GM21528 (cell line): ENCODE results near the gene CYB5RL.

Experiments
- ATAC-seq: cut with Tn5 transposase; IDR thresholded peaks from one replicate; pipeline ENCODE4 v1.9.1; 2021; ENCODE audit warnings: mild to moderate bottlenecking, moderate library complexity; ENCODE audit not compliant: unreplicated experiment, low FRiP score

Gene CYB5RL

GRCh38 chr1:54163051-54163450 is 36.8 kb downstream of the CYB5RL start:
- no peak for ATAC-seq

DNA sequence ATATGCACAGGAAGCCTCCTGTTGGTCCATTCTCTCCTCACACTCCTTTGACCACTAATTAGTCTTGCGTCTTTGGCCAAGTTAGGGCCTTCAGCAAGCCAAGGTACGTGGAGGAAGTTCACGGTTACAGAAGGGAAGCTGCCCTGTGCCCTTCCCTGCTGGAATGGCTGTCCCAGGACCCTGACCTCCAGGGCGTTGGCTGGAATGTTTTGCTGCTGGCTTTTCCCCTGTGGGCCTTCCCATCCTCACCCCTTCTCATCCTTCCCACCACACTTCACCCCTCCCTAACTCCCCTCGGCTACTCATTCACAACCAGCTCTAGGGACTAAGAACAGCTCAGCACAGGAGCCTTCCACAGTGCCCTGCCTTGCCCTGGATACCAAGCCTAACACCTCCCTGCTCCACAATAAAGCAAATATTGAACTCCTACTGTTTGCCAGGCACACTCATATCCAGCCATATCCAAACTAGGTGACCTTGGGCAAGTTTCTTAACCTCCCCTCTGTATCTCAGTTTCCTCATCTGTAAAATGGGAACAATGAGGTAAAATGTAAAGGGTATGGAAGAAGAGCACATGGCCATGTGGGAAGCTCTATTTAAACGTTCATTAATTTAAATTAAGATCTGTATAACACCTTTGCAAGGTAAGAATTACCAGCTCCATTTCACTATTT is 38.2 kb downstream of the CYB5RL start:
- ATAC-seq: no peak

DNA sequence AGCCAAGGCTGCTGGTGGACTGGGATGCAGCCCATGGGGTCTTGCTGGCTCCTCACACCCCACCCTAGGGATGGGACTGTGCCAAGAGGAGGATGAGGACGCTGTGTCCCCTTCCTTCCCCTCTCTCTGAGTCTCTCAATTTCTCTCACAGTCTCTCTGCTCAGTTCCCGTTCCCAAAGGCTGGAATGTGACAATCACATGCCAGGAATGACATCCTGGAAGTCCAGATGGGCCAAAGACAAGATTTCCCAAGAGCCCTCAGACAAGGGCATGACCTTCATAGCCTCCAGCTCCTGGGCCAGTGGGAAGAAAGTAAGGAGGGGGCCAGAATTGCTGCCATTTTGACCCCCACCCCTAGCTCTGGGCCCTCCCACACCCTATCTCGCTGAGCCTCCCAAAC is 39.5 kb downstream of the CYB5RL start:
- ATAC-seq: no peak

- no peak for ATAC-seq
These were observed 40.0 kb downstream of the CYB5RL start for GRCh38 chr1:54159733-54160316.

DNA sequence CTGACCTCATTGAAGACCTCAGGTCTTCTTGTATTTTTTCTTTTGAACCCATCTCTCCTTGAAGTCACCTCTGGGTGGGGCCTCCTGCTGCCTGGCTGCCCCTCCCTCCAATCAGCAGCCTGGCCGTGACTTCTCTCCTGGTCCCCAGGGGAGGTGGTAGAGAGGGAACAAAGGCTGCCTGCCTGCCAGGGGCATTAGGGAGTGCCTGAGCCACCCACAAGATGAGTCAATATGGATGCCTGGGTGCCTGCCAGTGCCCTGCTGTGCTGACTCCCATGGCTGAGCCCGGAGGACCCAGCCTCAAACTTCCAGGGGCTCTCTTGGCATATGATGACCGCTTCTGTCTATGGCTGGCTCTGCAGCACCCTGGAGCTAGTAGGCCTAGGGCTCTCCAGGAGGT is 41.8 kb downstream of the CYB5RL start:
- ATAC-seq: no peak

- no peak for ATAC-seq
These were observed 42.4 kb downstream of the CYB5RL start for GRCh38 chr1:54157401-54157800.

GRCh38 chr1:54156986-54157385 is 42.8 kb downstream of the CYB5RL start:
- no peak for ATAC-seq

- no peak for ATAC-seq
These were observed 43.6 kb downstream of the CYB5RL start for GRCh38 chr1:54156201-54156600.

DNA sequence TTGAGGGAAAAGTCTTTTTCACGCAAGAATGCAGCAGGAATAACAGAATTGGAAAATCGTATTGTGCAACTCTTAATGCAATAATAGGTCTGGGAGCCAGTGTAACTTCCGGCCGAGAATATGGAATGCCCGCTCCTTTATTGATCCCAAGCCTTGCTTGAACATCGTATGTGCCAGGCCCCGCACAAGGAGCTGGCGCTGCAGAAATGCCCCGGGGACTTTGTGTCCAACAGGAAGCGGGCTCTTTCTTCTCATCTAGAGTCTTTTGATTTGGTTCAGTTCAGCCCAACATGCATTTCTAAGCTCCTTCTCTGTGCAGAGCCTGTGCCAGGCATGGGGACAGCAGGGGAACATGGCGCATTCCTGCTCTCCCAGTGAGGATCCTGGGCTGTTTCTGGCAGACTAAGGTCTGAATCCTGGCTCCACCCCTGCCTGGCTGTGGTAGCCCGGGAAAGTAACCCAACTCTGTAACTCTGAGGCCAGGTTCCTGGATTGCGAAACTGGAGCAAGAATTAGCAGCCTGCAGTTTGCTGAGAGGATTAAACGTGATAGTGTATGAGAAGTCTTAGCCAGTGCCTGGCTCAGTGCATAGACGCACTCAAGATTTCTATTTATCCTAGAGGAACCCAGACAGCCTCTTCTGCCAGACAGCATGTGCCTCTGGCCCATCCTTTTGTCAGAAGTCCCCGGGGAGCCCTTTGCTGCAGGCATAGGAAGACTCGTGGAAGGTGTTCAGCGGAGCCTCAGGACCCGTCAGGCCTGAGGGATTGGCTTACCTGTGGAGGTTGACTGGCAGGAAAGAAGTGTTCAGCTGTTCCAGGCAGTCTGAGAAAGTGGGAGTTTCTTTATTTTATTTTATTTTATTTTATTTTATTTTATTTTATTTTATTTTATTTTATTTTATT is 46.0 kb downstream of the CYB5RL start:
- ATAC-seq: no peak

DNA sequence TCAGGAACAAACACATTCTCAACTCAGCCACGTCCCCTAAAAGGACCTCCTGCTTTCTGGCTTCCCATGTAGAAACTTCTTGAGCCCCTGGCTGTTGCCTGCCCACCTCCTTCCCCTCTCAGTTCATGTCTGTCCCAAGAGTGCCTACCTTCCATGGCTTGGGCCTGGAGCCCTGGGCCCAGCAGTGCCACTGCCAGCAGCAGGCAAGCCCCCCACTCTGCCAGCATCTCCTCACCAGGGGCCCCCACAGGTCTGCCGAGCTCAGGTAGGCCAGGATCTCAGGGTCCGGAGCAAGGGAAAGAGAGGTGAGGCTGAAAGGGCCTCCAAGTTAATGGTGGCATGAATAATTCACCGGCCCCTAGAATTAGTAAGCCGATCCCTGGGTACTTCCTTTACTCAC is 47.1 kb downstream of the CYB5RL start, which contains the start of gene CDCP2:
Gene CDCP2, minus strand, starts transcription at position 305 of the 400 bp plus-strand sequence. Its CDS starts 78 bp downstream, at position 227.
- ATAC-seq: no peak

- ATAC-seq: no peak
These were observed 48.8 kb downstream of the CYB5RL start for GRCh38 chr1:54151013-54151412.
